ENCODE results near the gene IFI6. TPM values are rescaled to one million over a fixed set of nuclear protein-coding genes. Genes with fewer than 3 reads are reported as not detected.
"Not testable (repeated sequence)": the region's sequence is repeated elsewhere in the genome, so short reads cannot be mapped to it uniquely, and the experiment has no call there.

The IFI6 gene
- total RNA-seq, 1 donor from 2014 or later, result 259 TPM

DNA sequence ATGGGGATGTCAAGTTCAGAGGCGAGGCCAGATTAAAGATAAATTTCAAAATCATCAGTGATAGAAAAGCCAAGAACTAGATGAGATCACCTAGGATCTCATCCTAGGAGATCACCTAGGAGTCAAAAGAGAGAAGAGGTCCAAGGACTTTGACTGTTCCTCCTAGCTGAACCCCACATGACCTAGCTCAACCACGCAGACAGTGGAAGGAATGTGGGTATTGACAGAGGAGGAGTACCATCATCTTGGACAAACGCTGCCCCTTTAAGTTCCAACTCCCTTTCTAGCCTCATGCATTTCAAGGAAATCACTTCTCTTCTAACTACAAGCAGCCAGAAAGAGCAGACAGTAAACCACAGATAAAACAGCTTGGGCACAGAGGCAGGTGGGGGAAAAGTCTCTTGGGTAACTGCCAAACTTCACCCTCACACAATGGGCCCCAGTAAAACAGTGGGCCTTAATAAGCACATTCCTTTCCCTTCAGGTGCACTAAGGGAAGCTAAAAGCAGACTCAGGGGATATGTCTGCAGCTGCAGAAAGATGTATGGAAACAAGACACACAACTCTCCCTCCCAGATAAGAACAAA, 41.2 kb upstream of the IFI6 start:
- H3K4me1 ChIP-seq, result no peaks in the 10 kb centered on the region
- intact Hi-C loops (cut with DNase I), result no loop called here
- no peak for ATAC-seq
- no peaks in the 10 kb centered on the region for H3K9me3 ChIP-seq
- H3K27ac ChIP-seq, result no peak overlapping the region
- no peaks in the 10 kb centered on the region for H3K36me3 ChIP-seq
- DNase-seq, result no peak
- H3K4me3 ChIP-seq, result no peak overlapping the region
- TF ChIP-seq, protein P1, sequence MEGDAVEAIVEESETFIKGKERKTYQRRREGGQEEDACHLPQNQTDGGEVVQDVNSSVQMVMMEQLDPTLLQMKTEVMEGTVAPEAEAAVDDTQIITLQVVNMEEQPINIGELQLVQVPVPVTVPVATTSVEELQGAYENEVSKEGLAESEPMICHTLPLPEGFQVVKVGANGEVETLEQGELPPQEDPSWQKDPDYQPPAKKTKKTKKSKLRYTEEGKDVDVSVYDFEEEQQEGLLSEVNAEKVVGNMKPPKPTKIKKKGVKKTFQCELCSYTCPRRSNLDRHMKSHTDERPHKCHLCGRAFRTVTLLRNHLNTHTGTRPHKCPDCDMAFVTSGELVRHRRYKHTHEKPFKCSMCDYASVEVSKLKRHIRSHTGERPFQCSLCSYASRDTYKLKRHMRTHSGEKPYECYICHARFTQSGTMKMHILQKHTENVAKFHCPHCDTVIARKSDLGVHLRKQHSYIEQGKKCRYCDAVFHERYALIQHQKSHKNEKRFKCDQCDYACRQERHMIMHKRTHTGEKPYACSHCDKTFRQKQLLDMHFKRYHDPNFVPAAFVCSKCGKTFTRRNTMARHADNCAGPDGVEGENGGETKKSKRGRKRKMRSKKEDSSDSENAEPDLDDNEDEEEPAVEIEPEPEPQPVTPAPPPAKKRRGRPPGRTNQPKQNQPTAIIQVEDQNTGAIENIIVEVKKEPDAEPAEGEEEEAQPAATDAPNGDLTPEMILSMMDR (IDR thresholded peaks at IDR 0.05), result no peak
- H3K27me3 ChIP-seq, result no peaks in the 10 kb centered on the region

DNA sequence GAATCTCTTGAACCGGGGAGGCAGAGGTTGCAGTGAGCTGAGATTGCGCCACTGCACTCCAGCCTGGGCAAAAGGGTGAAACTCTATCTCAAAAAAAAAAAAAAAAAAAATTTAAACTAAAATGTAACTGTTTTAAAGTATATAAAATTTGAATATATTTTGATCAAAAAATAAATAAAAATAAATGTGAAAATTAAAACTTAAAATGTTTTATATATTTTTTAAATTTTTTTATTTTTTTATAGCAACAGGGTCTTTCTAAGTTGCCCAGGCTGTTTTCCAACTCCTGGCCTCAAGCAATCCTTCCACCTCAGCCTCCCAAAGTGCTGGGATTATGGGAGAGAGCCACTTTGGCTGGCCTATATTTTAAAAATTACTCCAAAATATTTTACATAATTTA, 38.6 kb upstream of the IFI6 start:
- no peaks in the 10 kb centered on the region for H3K27me3 ChIP-seq
- no peak overlapping the region for H3K27ac ChIP-seq
- H3K4me1 ChIP-seq, result no peaks in the 10 kb centered on the region
- ATAC-seq, result no peak
- intact Hi-C loops (cut with DNase I), result no loop called here
- TF ChIP-seq, protein P1 (IDR thresholded peaks at IDR 0.05), result no peak
- no peak overlapping the region for H3K4me3 ChIP-seq
- DNase-seq, result no peak
- no peaks in the 10 kb centered on the region for H3K9me3 ChIP-seq
- no peaks in the 10 kb centered on the region for H3K36me3 ChIP-seq

DNA sequence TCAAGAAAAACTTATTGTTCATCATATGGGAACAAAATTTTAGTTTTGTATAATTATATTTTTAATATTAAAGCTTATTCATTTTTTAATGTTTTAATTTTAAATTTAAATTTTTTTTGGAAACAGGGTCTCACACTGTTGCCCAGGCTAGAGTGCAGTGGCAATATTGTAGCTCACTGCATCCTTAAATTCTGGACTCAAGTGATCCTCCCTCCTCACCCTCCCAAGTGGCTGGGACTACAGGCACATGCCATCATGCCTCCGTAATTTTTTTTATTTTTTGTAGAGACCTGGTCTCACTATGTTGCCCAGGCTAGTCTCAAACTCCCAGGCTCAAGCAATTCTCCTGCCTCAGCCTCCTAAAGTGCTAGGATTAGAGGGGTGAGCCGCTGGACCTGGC, 33.6 kb upstream of the IFI6 start:
- TF ChIP-seq, protein P1 (IDR thresholded peaks at IDR 0.05), result no peak
- DNase-seq (no peak), ATAC-seq (no peak)
- H3K9me3 ChIP-seq, result peaks cover 4% of the 10 kb centered on the region
- H3K27me3 ChIP-seq, result no peaks in the 10 kb centered on the region
- no peaks in the 10 kb centered on the region for H3K4me1 ChIP-seq
- intact Hi-C loops (cut with DNase I), result no loop called here
- no peak overlapping the region for H3K4me3 ChIP-seq
- no peak overlapping the region for H3K27ac ChIP-seq
- H3K36me3 ChIP-seq, result no peaks in the 10 kb centered on the region

DNA sequence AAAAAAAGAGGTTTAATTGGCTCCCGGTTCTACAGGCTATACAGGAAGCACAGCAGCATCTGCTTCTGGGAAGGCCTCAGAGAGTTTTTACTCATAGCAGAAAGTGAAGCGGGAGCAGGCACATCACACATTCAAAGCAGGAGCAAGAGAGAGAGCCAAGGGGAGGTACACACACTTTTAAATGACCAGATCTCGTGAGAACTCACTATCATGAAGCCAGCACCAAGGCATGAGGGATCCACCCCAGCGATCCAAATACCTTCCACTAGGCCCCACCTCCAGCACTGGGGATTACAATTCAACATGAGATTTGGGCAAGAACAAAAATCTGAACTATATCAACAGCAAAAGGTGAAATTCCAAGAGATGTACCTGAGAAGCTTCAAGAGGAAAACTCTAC, 33.0 kb upstream of the IFI6 start:
- DNase-seq, result no peak

DNA sequence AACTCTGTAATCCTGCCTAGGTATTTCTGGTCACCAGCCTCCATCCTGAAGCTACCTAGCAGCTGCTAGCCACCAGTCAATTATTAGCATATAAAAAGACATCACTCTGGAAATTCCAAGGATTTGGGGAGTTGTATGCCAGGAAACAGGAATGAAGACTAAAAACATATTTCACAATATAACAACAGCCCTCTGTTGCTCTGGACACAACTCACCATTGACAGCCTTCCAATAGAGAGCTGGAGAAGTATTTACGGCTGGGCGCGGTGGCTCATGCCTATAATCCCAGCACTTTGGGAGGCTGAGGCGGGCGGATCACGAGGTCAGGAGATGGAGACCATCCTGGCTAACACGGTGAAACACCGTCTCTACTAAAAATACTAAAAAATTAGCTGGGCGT, 24.8 kb upstream of the IFI6 start:
- H3K27ac ChIP-seq; H3K27me3 ChIP-seq; H3K4me3 ChIP-seq; intact Hi-C loops (cut with DNase I); H3K4me1 ChIP-seq; DNase-seq; ATAC-seq; H3K36me3 ChIP-seq; H3K9me3 ChIP-seq: not testable (repeated sequence)

More for the DNA sequence above, 33.0 kb upstream of the IFI6 start:
- Histone ChIP-seq H3K4me3 (no peak overlapping the region), H3K27me3 (no peaks in the 10 kb centered on the region), H3K4me1 (no peaks in the 10 kb centered on the region), H3K27ac (no peak overlapping the region), H3K9me3 (peaks cover 4% of the 10 kb centered on the region), H3K36me3 (no peaks in the 10 kb centered on the region)
- ATAC-seq, result no peak
- intact Hi-C loops (cut with DNase I), result no loop called here
- TF ChIP-seq, protein P1 (IDR thresholded peaks at IDR 0.05), result no peak

DNA sequence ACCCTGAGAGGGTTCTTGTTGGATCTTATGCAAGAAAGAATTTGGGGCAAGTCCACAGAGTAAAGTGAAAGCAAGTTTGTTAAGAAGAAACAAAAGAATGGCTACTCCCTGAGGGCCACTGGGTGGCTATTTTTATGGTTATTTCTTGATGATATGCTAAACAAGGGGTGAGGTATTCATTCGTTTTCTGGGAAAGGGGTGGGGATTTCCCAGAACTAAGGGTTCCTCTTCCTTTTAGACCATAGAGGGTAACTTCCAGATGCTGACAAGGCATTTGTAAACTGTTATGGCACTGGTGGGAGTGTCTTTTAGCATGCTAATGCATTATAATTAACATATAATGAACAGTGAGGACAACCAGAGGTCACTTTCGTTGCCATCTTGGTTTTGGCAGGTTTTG, 18.2 kb upstream of the IFI6 start:
- Histone ChIP-seq H3K27ac (no peak overlapping the region), H3K4me1 (no peaks in the 10 kb centered on the region), H3K4me3 (no peak overlapping the region), H3K36me3 (no peaks in the 10 kb centered on the region), H3K27me3 (no peaks in the 10 kb centered on the region), H3K9me3 (no peaks in the 10 kb centered on the region)
- DNase-seq, result no peak
- intact Hi-C loops (cut with DNase I), result no loop called here
- no peak for ATAC-seq
- TF ChIP-seq, protein P1 (IDR thresholded peaks at IDR 0.05), result no peak
